ENCODE measurements around the gene GOLGA6L7. TPM values are rescaled to one million over a fixed set of nuclear protein-coding genes. Genes with fewer than 3 reads are reported as not detected.
"Not testable (repeated sequence)": the region's sequence is repeated elsewhere in the genome, so short reads cannot be mapped to it uniquely, and the experiment has no call there.

The GOLGA6L7 gene
- total and polyA plus RNA-seq, 2 donors (not counting 3 experiments of a cell fraction or from before 2014, with no cell fraction given), result not detected

DNA sequence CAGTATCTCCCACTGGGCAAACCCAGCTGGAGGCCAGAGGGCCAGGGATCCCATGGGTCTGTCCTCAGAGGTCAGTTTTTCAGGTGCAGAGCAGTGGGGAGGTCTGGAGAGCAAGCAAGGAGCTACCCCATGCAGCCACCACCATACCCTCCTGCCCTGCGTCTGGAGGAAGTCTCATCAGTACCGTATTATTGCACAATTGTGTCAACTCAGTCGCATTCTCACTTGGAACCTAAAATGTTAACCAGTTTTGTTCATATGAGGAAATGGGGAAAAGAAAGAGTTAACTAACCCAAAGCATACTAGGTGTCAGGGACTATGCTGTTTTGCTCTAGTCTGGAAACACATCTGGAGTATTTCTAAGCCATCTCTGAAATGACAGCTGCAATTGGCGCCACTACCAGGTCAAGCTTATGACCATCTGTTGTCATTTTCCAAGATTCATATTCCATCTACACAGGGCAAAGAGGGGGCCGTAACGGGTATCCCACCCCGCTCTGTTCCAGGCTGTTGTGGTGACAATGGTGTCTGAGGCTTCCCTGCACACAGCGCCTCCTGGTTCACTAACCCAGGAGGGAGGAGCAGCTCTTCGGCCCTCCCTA lies 20.4 kb upstream of the GOLGA6L7 start:
- FAIRE-seq (no peak), DNase-seq (ENCODE audit: low read depth, low spot score) (no peak)
- dilution Hi-C loops (cut with MboI; ENCODE audit: extremely low pct_ligation_motif_present, low sequenced_read_pairs), result no loop called here
- no TSS peak for BruUV-seq (replicated peaks)
- no peaks in the 10 kb centered on the region for H3K9me1 ChIP-seq (replicated peaks; ENCODE audit: control insufficient read depth, extremely low read depth, insufficient read depth, low read length)
- no peaks in the 10 kb centered on the region for H3K36me3 ChIP-seq (ENCODE audit: control insufficient read depth in 2 of 2, extremely low read depth in 1 of 2, insufficient read depth in 2 of 2, low read length in 2 of 2)
- intact Hi-C loops (cut with micrococcal nuclease), result no loop called here
- no peak overlapping the region for H3K9ac ChIP-seq (replicated peaks; ENCODE audit: extremely low read depth, insufficient read depth, low read length)
- no peak overlapping the region for H2AFZ ChIP-seq (ENCODE audit: low read depth, low read length)
- no peaks in the 10 kb centered on the region for H4K20me1 ChIP-seq (replicated peaks; ENCODE audit: control insufficient read depth, extremely low read depth, insufficient read depth, low read length)
- H3K4me3 ChIP-seq (replicated peaks in 1 of 3; ENCODE audit: insufficient read depth in 1 of 3, low read depth in 1 of 3, low read length in 3 of 3), result no peak overlapping the region
- no peak overlapping the region for H3K4me2 ChIP-seq (ENCODE audit: insufficient read depth, low read length)
- no peaks in the 10 kb centered on the region for H3K27me3 ChIP-seq (ENCODE audit: control insufficient read depth in 2 of 2, insufficient read depth in 2 of 2, low read length in 2 of 2)
- TF ChIP-seq GATA2 (IDR thresholded peaks at IDR 0.05; ENCODE audit: insufficient read depth, insufficient read length, low read depth, low read length) (no peak), POLR2AphosphoS5 (IDR thresholded peaks at IDR 0.05; ENCODE audit: insufficient read depth, low read depth, low read length) (no peak), MYC (IDR thresholded peaks at IDR 0.05; ENCODE audit: low read depth, low read length) (no peak), EZH2 (IDR thresholded peaks at IDR 0.05; ENCODE audit: borderline replicate concordance, low read depth, low read length, severe bottlenecking) (no peak), JUN (IDR thresholded peaks at IDR 0.05; ENCODE audit: borderline replicate concordance, insufficient read depth, insufficient read length, low read depth) (no peak), FOS (IDR thresholded peaks at IDR 0.05; ENCODE audit: borderline replicate concordance, insufficient read depth, low read length) (no peak), POLR2A (IDR thresholded peaks at IDR 0.05; ENCODE audit: low read depth, low read length) (no peak), CTCF (IDR thresholded peaks at IDR 0.05; ENCODE audit: extremely low read depth in 1 of 2, insufficient read depth in 1 of 2, low read depth in 1 of 2, low read length in 2 of 2) (no peak)
- TF ChIP-seq, protein P1, sequence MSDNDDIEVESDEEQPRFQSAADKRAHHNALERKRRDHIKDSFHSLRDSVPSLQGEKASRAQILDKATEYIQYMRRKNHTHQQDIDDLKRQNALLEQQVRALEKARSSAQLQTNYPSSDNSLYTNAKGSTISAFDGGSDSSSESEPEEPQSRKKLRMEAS (IDR thresholded peaks at IDR 0.05; ENCODE audit: insufficient read depth, insufficient read length), result no peak
- no peaks in the 10 kb centered on the region for H3K9me3 ChIP-seq (replicated peaks; ENCODE audit: control insufficient read depth, insufficient read depth, low read length)
- H3K79me2 ChIP-seq (ENCODE audit: control insufficient read depth, insufficient read depth, low read length), result no peaks in the 10 kb centered on the region
- H3K4me1 ChIP-seq (ENCODE audit: control insufficient read depth, extremely low read depth, insufficient read depth, low read length), result no peaks in the 10 kb centered on the region
- H3K27ac ChIP-seq (ENCODE audit: insufficient read depth, low read depth, low read length), result no peak overlapping the region
- CTCF ChIA-PET, result no interaction called here
- POLR2A ChIA-PET, result no interaction called here

- H3K9me3 ChIP-seq (replicated peaks; ENCODE audit: control insufficient read depth, insufficient read depth, low read length); POLR2A ChIA-PET; H3K27ac ChIP-seq (ENCODE audit: insufficient read depth, low read depth, low read length); dilution Hi-C loops (cut with MboI; ENCODE audit: extremely low pct_ligation_motif_present, low sequenced_read_pairs); BruUV-seq (replicated peaks); H3K4me2 ChIP-seq (ENCODE audit: insufficient read depth, low read length); DNase-seq (ENCODE audit: low read depth, low spot score); H3K36me3 ChIP-seq (ENCODE audit: control insufficient read depth in 2 of 2, extremely low read depth in 1 of 2, insufficient read depth in 2 of 2, low read length in 2 of 2); H3K79me2 ChIP-seq (ENCODE audit: control insufficient read depth, insufficient read depth, low read length); H3K4me3 ChIP-seq (replicated peaks in 1 of 3; ENCODE audit: insufficient read depth in 1 of 3, low read depth in 1 of 3, low read length in 3 of 3); FAIRE-seq; H3K27me3 ChIP-seq (ENCODE audit: control insufficient read depth in 2 of 2, insufficient read depth in 2 of 2, low read length in 2 of 2); intact Hi-C loops (cut with micrococcal nuclease); CTCF ChIA-PET; H2AFZ ChIP-seq (ENCODE audit: low read depth, low read length); H3K9me1 ChIP-seq (replicated peaks; ENCODE audit: control insufficient read depth, extremely low read depth, insufficient read depth, low read length); H4K20me1 ChIP-seq (replicated peaks; ENCODE audit: control insufficient read depth, extremely low read depth, insufficient read depth, low read length); H3K9ac ChIP-seq (replicated peaks; ENCODE audit: extremely low read depth, insufficient read depth, low read length); H3K4me1 ChIP-seq (ENCODE audit: control insufficient read depth, extremely low read depth, insufficient read depth, low read length): not testable (repeated sequence)
These were observed 13.3 kb upstream of the GOLGA6L7 start for GRCh38 chr15:28861589-28862293.
